ENCODE measurements around the gene DPP6.

Gene DPP6

GRCh38 chr7:154302380-154302779 is 250.2 kb downstream of the DPP6 start:
- no peak for DNase-seq (ENCODE audit: low read depth, low spot score)
- POLR2A ChIA-PET = no interaction called here
- TF ChIP-seq CTCF (IDR thresholded peaks at IDR 0.05; ENCODE audit: insufficient read depth, low read length, missing control alignments) = no peak
- no peak overlapping the region for H3K4me3 ChIP-seq (ENCODE audit: low read depth, low read length)
- CTCF ChIA-PET = no interaction called here

- H3K4me3 ChIP-seq (ENCODE audit: low read depth, low read length) = no peak overlapping the region
- no peak for DNase-seq (ENCODE audit: low read depth, low spot score)
- ChIA-PET POLR2A (no interaction called here), CTCF (no interaction called here)
- TF ChIP-seq CTCF (IDR thresholded peaks at IDR 0.05; ENCODE audit: insufficient read depth, low read length, missing control alignments) = no peak
These were observed 252.0 kb downstream of the DPP6 start for GRCh38 chr7:154304231-154304630.

DNA sequence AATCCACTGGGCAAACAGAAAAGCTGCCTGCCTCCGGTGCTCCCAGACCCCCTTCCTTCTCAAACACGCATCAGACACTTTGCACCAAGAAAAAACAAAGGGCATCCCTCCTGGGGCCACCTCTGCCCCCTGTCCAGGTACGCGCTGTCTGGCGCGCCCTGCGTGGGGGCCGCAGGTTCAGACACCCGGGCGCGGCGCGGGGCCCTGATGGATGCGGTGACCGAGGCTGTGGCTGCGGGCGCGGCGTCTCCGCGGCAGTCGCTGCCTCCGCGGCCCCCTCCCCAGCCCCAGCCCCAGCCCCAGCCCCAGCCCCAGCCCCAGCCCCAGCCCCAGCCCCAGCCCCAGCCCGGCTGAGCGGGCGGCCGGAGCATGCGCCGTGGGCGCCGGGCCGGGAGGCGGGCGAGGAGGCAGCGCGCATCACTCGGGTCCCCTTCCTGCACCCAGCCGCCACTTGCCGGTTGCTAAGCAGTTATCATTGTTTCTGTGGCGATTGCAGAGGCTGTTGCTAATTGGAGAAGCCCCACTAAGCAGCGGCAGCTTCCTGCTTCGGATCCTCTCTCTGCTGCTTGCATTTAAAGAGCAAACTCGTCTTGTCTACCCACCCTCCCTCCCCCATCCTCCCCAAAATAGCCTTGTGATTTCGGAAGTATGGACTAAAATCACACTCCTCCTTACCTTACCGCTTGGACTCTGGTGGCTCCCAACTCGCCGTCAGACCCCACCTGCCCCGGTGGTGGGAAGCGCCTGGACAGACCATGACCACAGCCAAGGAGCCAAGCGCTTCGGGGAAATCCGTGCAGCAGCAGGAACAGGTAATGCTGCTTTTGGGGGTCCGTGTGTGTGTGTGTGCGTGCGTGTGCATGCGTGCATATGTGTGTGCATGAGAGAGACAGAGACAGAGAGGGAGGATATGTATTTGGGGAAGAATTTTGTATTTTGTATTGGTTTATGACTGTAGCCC is 252.8 kb downstream of the DPP6 start:
- no peak overlapping the region for H3K4me3 ChIP-seq (ENCODE audit: low read depth, low read length)
- TF ChIP-seq CTCF (IDR thresholded peaks at IDR 0.05; ENCODE audit: insufficient read depth, low read length, missing control alignments) = no peak
- POLR2A ChIA-PET = no interaction called here
- CTCF ChIA-PET = no interaction called here
- no peak for DNase-seq (ENCODE audit: low read depth, low spot score)

GRCh38 chr7:154306036-154306435 is 253.8 kb downstream of the DPP6 start:
- ChIA-PET POLR2A (no interaction called here), CTCF (no interaction called here)
- DNase-seq (ENCODE audit: low read depth, low spot score) = no peak
- TF ChIP-seq CTCF (IDR thresholded peaks at IDR 0.05; ENCODE audit: insufficient read depth, low read length, missing control alignments) = no peak
- H3K4me3 ChIP-seq (ENCODE audit: low read depth, low read length) = no peak overlapping the region

DNA sequence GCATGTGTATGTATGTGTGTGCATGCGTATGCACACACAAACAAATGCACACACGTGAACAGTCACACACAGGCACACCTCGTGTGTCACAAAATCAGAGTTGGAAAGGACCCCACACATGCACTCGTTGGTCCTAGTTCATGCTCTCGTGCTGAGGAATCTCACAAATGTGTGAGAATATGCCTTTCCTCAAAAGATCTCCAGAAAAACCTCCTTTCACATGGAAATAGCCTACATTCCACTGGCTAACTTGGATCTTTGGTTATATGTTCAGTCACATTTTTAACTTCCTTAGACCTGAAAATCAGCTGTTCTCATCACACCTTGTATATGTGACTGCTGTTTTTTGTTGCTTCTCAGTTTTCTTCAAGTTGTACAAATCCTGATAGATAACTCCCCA is 256.7 kb downstream of the DPP6 start:
- H3K4me3 ChIP-seq (ENCODE audit: low read depth, low read length) = no peak overlapping the region
- no peak for TF ChIP-seq CTCF (IDR thresholded peaks at IDR 0.05; ENCODE audit: insufficient read depth, low read length, missing control alignments)
- CTCF ChIA-PET = no interaction called here
- no peak for DNase-seq (ENCODE audit: low read depth, low spot score)
- POLR2A ChIA-PET = no interaction called here

- no peak for TF ChIP-seq CTCF (IDR thresholded peaks at IDR 0.05; ENCODE audit: insufficient read depth, low read length, missing control alignments)
- no peak overlapping the region for H3K4me3 ChIP-seq (ENCODE audit: low read depth, low read length)
- CTCF ChIA-PET = no interaction called here
- DNase-seq (ENCODE audit: low read depth, low spot score) = no peak
- POLR2A ChIA-PET = no interaction called here
These were observed 257.9 kb downstream of the DPP6 start for GRCh38 chr7:154310114-154310513.
